ENCODE measurements around the gene KRT72. TPM values are rescaled to one million over a fixed set of nuclear protein-coding genes. Genes with fewer than 3 reads are reported as not detected.

Gene KRT72
- total RNA-seq, 1 experiment from 2014 or later, result not detected

DNA sequence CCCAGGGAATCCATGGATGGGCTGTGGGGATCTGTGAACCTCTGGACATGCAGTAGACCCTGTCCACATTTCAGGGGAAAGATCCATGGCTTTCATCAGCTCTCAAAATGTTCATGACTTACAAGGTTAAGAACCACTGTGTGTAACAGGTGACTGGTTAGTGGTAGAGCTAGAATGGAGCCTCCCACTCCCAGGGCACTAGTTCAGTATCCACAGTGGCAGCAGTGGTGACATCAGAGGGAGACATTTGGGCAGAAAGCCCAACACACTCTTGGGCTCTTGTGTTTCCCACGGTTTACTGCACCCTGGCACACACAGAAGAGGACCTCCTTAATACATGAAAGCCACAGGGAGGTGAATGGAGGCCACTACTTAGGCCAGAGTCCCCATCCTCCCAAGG, 36.7 kb downstream of the KRT72 start:
- no peak overlapping the region for H2AFZ ChIP-seq
- H3K36me3 ChIP-seq (ENCODE audit: low read depth), result no peaks in the 10 kb centered on the region
- H3K4me2 ChIP-seq, result no peak overlapping the region
- ChIA-PET CTCF (no interaction called here), POLR2A (ENCODE audit: unreplicated experiment) (interaction anchor here (0.6 kb wide), 1 partner anchor 20 kb away, joined by 5 read pairs; no protein-coding TSS in a partner anchor)
- no peaks in the 10 kb centered on the region for H3F3A ChIP-seq (ENCODE audit: insufficient read depth, low read depth)
- no peak for TF ChIP-seq EZH2 (IDR thresholded peaks at IDR 0.05; ENCODE audit: low read depth)
- TF ChIP-seq, protein P1, sequence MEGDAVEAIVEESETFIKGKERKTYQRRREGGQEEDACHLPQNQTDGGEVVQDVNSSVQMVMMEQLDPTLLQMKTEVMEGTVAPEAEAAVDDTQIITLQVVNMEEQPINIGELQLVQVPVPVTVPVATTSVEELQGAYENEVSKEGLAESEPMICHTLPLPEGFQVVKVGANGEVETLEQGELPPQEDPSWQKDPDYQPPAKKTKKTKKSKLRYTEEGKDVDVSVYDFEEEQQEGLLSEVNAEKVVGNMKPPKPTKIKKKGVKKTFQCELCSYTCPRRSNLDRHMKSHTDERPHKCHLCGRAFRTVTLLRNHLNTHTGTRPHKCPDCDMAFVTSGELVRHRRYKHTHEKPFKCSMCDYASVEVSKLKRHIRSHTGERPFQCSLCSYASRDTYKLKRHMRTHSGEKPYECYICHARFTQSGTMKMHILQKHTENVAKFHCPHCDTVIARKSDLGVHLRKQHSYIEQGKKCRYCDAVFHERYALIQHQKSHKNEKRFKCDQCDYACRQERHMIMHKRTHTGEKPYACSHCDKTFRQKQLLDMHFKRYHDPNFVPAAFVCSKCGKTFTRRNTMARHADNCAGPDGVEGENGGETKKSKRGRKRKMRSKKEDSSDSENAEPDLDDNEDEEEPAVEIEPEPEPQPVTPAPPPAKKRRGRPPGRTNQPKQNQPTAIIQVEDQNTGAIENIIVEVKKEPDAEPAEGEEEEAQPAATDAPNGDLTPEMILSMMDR (conservative IDR thresholded peaks at IDR 0.05), result no peak
- intact Hi-C loops (cut with micrococcal nuclease; ENCODE audit: unreplicated experiment), result no loop called here
- no peak overlapping the region for H3K27ac ChIP-seq
- H3K27me3 ChIP-seq (ENCODE audit: insufficient read depth, low read depth), result no peaks in the 10 kb centered on the region; the same call in 1 of the 2 replicates
- H3K9me3 ChIP-seq (ENCODE audit: insufficient read depth, low read depth), result no peaks in the 10 kb centered on the region
- no peaks in the 10 kb centered on the region for H4K20me1 ChIP-seq (ENCODE audit: insufficient read depth)
- BruUV-seq (replicated peaks), result no TSS peak
- no peaks in the 10 kb centered on the region for H3K79me2 ChIP-seq (ENCODE audit: low read depth)
- no peaks in the 10 kb centered on the region for H3K9me2 ChIP-seq (ENCODE audit: insufficient read depth)
- H3K4me1 ChIP-seq (replicated peaks; ENCODE audit: insufficient read depth), result no peaks in the 10 kb centered on the region
- no peak overlapping the region for H3K4me3 ChIP-seq
- DNase-seq, result no peak

GRCh38 chr12:52561880-52562449, 39.3 kb downstream of the KRT72 start:
- CTCF ChIA-PET, result interaction anchor here (1.0 to 1.2 kb wide), 2 partner anchors 41 to 119 kb away, joined by 3 to 5 read pairs; no protein-coding TSS in a partner anchor
- H4K20me1 ChIP-seq (ENCODE audit: insufficient read depth), result no peaks in the 10 kb centered on the region
- no peaks in the 10 kb centered on the region for H3K9me3 ChIP-seq (ENCODE audit: insufficient read depth, low read depth)
- POLR2A ChIA-PET (ENCODE audit: unreplicated experiment), result no interaction called here
- no peak overlapping the region for H2AFZ ChIP-seq
- H3K79me2 ChIP-seq (ENCODE audit: low read depth), result no peaks in the 10 kb centered on the region
- H3K27me3 ChIP-seq (ENCODE audit: insufficient read depth, low read depth), result no peaks in the 10 kb centered on the region; the same call in 1 of the 2 replicates
- no peak for TF ChIP-seq EZH2 (IDR thresholded peaks at IDR 0.05; ENCODE audit: low read depth)
- TF ChIP-seq, protein P1 (conservative IDR thresholded peaks at IDR 0.05), result peak; percentile 56
- H3K4me1 ChIP-seq (replicated peaks; ENCODE audit: insufficient read depth), result no peaks in the 10 kb centered on the region
- no peak for DNase-seq
- no peak overlapping the region for H3K27ac ChIP-seq
- no peaks in the 10 kb centered on the region for H3K9me2 ChIP-seq (ENCODE audit: insufficient read depth)
- H3F3A ChIP-seq (ENCODE audit: insufficient read depth, low read depth), result no peaks in the 10 kb centered on the region
- no peak overlapping the region for H3K4me3 ChIP-seq
- H3K36me3 ChIP-seq (ENCODE audit: low read depth), result no peaks in the 10 kb centered on the region
- no TSS peak for BruUV-seq (replicated peaks)
- intact Hi-C loops (cut with micrococcal nuclease; ENCODE audit: unreplicated experiment), result no loop called here
- H3K4me2 ChIP-seq, result no peak overlapping the region

DNA sequence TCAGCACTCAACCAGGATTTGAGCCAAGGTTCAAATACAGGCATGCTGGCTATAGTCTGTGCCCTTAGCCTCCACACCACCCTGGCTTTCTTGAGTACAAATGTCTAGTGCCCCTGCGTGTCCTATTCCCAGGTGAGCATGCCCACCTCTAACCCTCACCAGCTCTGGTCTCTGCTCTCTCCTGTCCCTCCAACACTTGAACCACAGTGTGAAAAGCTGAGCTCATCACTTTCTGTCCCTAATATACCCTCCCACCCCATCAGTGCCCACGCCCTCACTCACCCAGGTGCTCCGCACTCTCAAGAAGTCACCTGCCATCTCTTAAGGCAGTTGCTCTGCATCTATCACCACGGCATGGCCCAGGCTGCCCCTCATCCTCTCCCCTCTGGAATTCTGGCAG, 41.3 kb downstream of the KRT72 start:
- no peak for TF ChIP-seq EZH2 (IDR thresholded peaks at IDR 0.05; ENCODE audit: low read depth)
- TF ChIP-seq, protein P1 (conservative IDR thresholded peaks at IDR 0.05), result no peak
- H3K27me3 ChIP-seq (ENCODE audit: insufficient read depth, low read depth), result no peaks in the 10 kb centered on the region; the same call in 1 of the 2 replicates
- no peaks in the 10 kb centered on the region for H3K79me2 ChIP-seq (ENCODE audit: low read depth)
- H3F3A ChIP-seq (ENCODE audit: insufficient read depth, low read depth), result no peaks in the 10 kb centered on the region
- no peak for DNase-seq
- BruUV-seq (replicated peaks), result no TSS peak
- H4K20me1 ChIP-seq (ENCODE audit: insufficient read depth), result no peaks in the 10 kb centered on the region
- no peaks in the 10 kb centered on the region for H3K36me3 ChIP-seq (ENCODE audit: low read depth)
- no peak overlapping the region for H3K4me3 ChIP-seq
- intact Hi-C loops (cut with micrococcal nuclease; ENCODE audit: unreplicated experiment), result no loop called here
- CTCF ChIA-PET, result no interaction called here
- no peak overlapping the region for H3K27ac ChIP-seq
- H3K9me2 ChIP-seq (ENCODE audit: insufficient read depth), result no peaks in the 10 kb centered on the region
- no peak overlapping the region for H3K4me2 ChIP-seq
- no peaks in the 10 kb centered on the region for H3K9me3 ChIP-seq (ENCODE audit: insufficient read depth, low read depth)
- H2AFZ ChIP-seq, result no peak overlapping the region
- POLR2A ChIA-PET (ENCODE audit: unreplicated experiment), result no interaction called here
- no peaks in the 10 kb centered on the region for H3K4me1 ChIP-seq (replicated peaks; ENCODE audit: insufficient read depth)

Measured in PC-9 (cell line).